OCI-LY7 (cell line): ENCODE data around the gene TSHZ2. TPM values are rescaled to one million over a fixed set of nuclear protein-coding genes. Genes with fewer than 3 reads are reported as not detected.

ENCODE experiments used
- BruUV-seq: library from RNA; stranded (reverse); fragments of 400-500 nt; replicated peaks from 2 replicates; lab custom pipeline; 2021; lab: Mats Ljungman, UMichigan
- CTCF ChIA-PET: fragments of 300-600 bp; sonication (Branson Sonifier 250); formaldehyde crosslinking; loops from one replicate; lab custom pipeline; 2022; ENCODE audit warnings: antibody characterized with exemption; ENCODE audit not compliant: unreplicated experiment; lab: Charles Lee
- POLR2A ChIA-PET: fragments of 300-600 bp; sonication (Branson Sonifier 250); formaldehyde crosslinking; loops from one replicate; lab custom pipeline; 2022; ENCODE audit warnings: antibody characterized with exemption; lab: Charles Lee
- DNase-seq: peaks from one replicate; pipeline ENCODE4 v3.0.0-alpha.2; 2015; ENCODE audit warnings: low spot score
- H2AFZ ChIP-seq: fragments of 200-600 bp; sonication (generic), shearing (Covaris generic); 2 replicates; pipeline ENCODE4 v1.6.1; 2014; ENCODE audit warnings: mild to moderate bottlenecking, antibody characterized with exemption, low read length, moderate library complexity
- H3K27ac ChIP-seq: fragments of 200-600 bp; sonication (generic); 2 replicates; pipeline ENCODE4 v1.5.1; 2014; ENCODE audit warnings: mixed run types, low read depth, mild to moderate bottlenecking, moderate library complexity, low read length, inconsistent platforms; ENCODE audit not compliant: poor library complexity, severe bottlenecking
- H3K36me3 ChIP-seq: fragments of 200-600 bp; sonication (generic); 2 replicates; pipeline ENCODE4 v1.6.1; 2014; ENCODE audit warnings: mild to moderate bottlenecking, antibody characterized with exemption, low read length, moderate library complexity, mixed read lengths; ENCODE audit not compliant: insufficient read depth
- H3K4me1 ChIP-seq: fragments of 200-600 bp; sonication (generic); 2 replicates; pipeline ENCODE4 v1.5.1; 2014; ENCODE audit warnings: mild to moderate bottlenecking, low read length; ENCODE audit not compliant: insufficient read depth, poor library complexity, severe bottlenecking
- H3K4me2 ChIP-seq: fragments of 200-600 bp; sonication (generic); 2 replicates; pipeline ENCODE4 v1.6.1; 2014; ENCODE audit warnings: mild to moderate bottlenecking, low read length
- H3K4me3 ChIP-seq: fragments of 200-600 bp; sonication (generic); 2 replicates; pipeline ENCODE4 v1.5.1; 2014; ENCODE audit warnings: mild to moderate bottlenecking, low read depth, low read length; ENCODE audit not compliant: poor library complexity, severe bottlenecking
- H3K79me2 ChIP-seq: fragments of 200-600 bp; sonication (generic); 2 replicates; pipeline ENCODE4 v1.6.1; 2016; ENCODE audit warnings: low read depth, mild to moderate bottlenecking, low read length, moderate library complexity, mixed read lengths; ENCODE audit not compliant: insufficient read depth
- H3K9me2 ChIP-seq: fragments of 200-600 bp; sonication (generic); 2 replicates; pipeline ENCODE4 v1.6.1; 2016; ENCODE audit warnings: mild to moderate bottlenecking, low read length, mixed read lengths; ENCODE audit not compliant: insufficient read depth
- H3K9me3 ChIP-seq: fragments of 200-600 bp; sonication (generic); 2 replicates; pipeline ENCODE4 v1.6.1; 2014; ENCODE audit warnings: mild to moderate bottlenecking, mixed run types, low read length, mixed read lengths
- H4K20me1 ChIP-seq: fragments of 200-600 bp; sonication (generic); 2 replicates; pipeline ENCODE4 v1.6.1; 2014; ENCODE audit warnings: mild to moderate bottlenecking, antibody characterized with exemption, low read length, moderate library complexity, mixed read lengths; ENCODE audit not compliant: insufficient read depth
- CTCF ChIP-seq: fragments of 200-600 bp; sonication (generic); conservative IDR thresholded peaks from 2 replicates; pipeline ENCODE4 v1.5.1; 2014; ENCODE audit warnings: mild to moderate bottlenecking, antibody characterized with exemption, low read length, moderate library complexity, mixed read lengths
- EZH2phosphoT487 ChIP-seq: fragments of 200-600 bp; sonication (generic); IDR thresholded peaks from 2 replicates; pipeline ENCODE4 v1.6.1; 2018; ENCODE audit warnings: low read depth, borderline replicate concordance, mild to moderate bottlenecking, mixed run types, antibody characterized with exemption, low read length, moderate library complexity, mixed read lengths
- intact Hi-C: fragments of 100-400 bp; cut with micrococcal nuclease; formaldehyde crosslinking; loops from one replicate; pipeline ENCODE4 v1.10.0; 2022; ENCODE audit not compliant: unreplicated experiment
- total RNA-seq, 2 experiments: library from RNA; depleted of rRNA in 1 of 2; stranded (reverse); fragments of >200 nt in 1 of 2; shearing (Covaris generic) in 1 of 2; gene quantifications; 2 replicates each; pipeline ENCODE4 v1.2.3, GENCODE V29; 2014 to 2022

The TSHZ2 gene
- total RNA-seq, 2 experiments from 2014 or later, result not detected

- no peaks in the 10 kb centered on the region for H3K79me2 ChIP-seq
- DNase-seq, result no peak
- ChIA-PET CTCF (no interaction called here), POLR2A (interaction anchor here (1.2 kb wide), 1 partner anchor 26 kb away, joined by 3 read pairs; no protein-coding TSS in a partner anchor)
- H3K4me3 ChIP-seq, result no peak overlapping the region
- TF ChIP-seq CTCF, result peak; percentile 65
- TF ChIP-seq EZH2phosphoT487, result no peak
- no peak overlapping the region for H2AFZ ChIP-seq
- H3K36me3 ChIP-seq, result no peaks in the 10 kb centered on the region
- H3K4me1 ChIP-seq, result peaks cover 11% of the 10 kb centered on the region
- no peak overlapping the region for H3K27ac ChIP-seq
- H3K4me2 ChIP-seq, result no peak overlapping the region
- intact Hi-C loops, result no loop called here
- no peaks in the 10 kb centered on the region for H4K20me1 ChIP-seq
- no peaks in the 10 kb centered on the region for H3K9me3 ChIP-seq
- no peaks in the 10 kb centered on the region for H3K9me2 ChIP-seq
- no TSS peak for BruUV-seq
Measured at GRCh38 chr20:53186635-53187034, 214.5 kb downstream of the TSHZ2 start.

- Histone ChIP-seq H3K36me3 (no peaks in the 10 kb centered on the region), H3K27ac (no peak overlapping the region), H3K4me3 (no peak overlapping the region), H4K20me1 (no peaks in the 10 kb centered on the region), H3K79me2 (no peaks in the 10 kb centered on the region), H3K4me1 (peaks cover 11% of the 10 kb centered on the region), H3K4me2 (peak overlapping the region; percentile 13; the same call in 1 of the 2 replicates), H3K9me2 (no peaks in the 10 kb centered on the region), H3K9me3 (no peaks in the 10 kb centered on the region), H2AFZ (0 out of 2 replicates have a peak overlapping the region, but pooled peaks have one; percentile 17)
- intact Hi-C loops, result no loop called here
- POLR2A ChIA-PET, result interaction anchor here (0.5 to 0.9 kb wide), 4 partner anchors 21 to 1268 kb away, joined by 3 to 4 read pairs (median 4); no protein-coding TSS in a partner anchor
- CTCF ChIA-PET, result interaction anchor here (0.6 kb wide), 1 partner anchor 742 kb away, joined by 3 read pairs; no protein-coding TSS in a partner anchor
- DNase-seq, result peak; percentile 41
- BruUV-seq, result no TSS peak
- no peak for TF ChIP-seq EZH2phosphoT487
- TF ChIP-seq CTCF, result no peak
Measured at GRCh38 chr20:53187392-53188068, 215.4 kb downstream of the TSHZ2 start.

GRCh38 chr20:53190225-53190624 is 218.1 kb downstream of the TSHZ2 start:
- BruUV-seq, result no TSS peak

More at GRCh38 chr20:53190225-53190624, 218.1 kb downstream of the TSHZ2 start:
- Histone ChIP-seq H2AFZ (no peak overlapping the region), H4K20me1 (no peaks in the 10 kb centered on the region), H3K4me2 (no peak overlapping the region), H3K4me1 (peaks cover 11% of the 10 kb centered on the region), H3K9me2 (no peaks in the 10 kb centered on the region), H3K36me3 (no peaks in the 10 kb centered on the region), H3K79me2 (no peaks in the 10 kb centered on the region), H3K9me3 (no peaks in the 10 kb centered on the region), H3K27ac (no peak overlapping the region), H3K4me3 (no peak overlapping the region)
- CTCF ChIA-PET, result no interaction called here
- DNase-seq, result no peak
- POLR2A ChIA-PET, result interaction anchor here (0.6 to 1.1 kb wide), 3 partner anchors 26 to 752 kb away, joined by 3 read pairs; no protein-coding TSS in a partner anchor
- no peak for TF ChIP-seq EZH2phosphoT487
- no peak for TF ChIP-seq CTCF
- intact Hi-C loops, result no loop called here
